ENCODE measurements around the gene ZNG1F.
"Not testable (repeated sequence)": the region's sequence is repeated elsewhere in the genome, so short reads cannot be mapped to it uniquely, and the experiment has no call there.

ZNG1F gene

GRCh38 chr9:41120696-41121095 is 68.4 kb downstream of the ZNG1F start:
- DNase-seq = not testable (repeated sequence)

GRCh38 chr9:41119719-41120118 is 69.4 kb downstream of the ZNG1F start:
- not testable (repeated sequence) for DNase-seq

GRCh38 chr9:41119311-41119710 is 69.8 kb downstream of the ZNG1F start:
- not testable (repeated sequence) for DNase-seq

- not testable (repeated sequence) for DNase-seq
Measured at GRCh38 chr9:41113348-41113747, 75.8 kb downstream of the ZNG1F start.

GRCh38 chr9:41111414-41111813 is 77.7 kb downstream of the ZNG1F start:
- not testable (repeated sequence) for DNase-seq

GRCh38 chr9:41110913-41111312 is 78.2 kb downstream of the ZNG1F start:
- not testable (repeated sequence) for DNase-seq

- not testable (repeated sequence) for DNase-seq
Measured at GRCh38 chr9:41109253-41109652, 79.9 kb downstream of the ZNG1F start.

- not testable (repeated sequence) for DNase-seq
Measured at GRCh38 chr9:41108816-41109215, 80.3 kb downstream of the ZNG1F start.

GRCh38 chr9:41106472-41107116 is 82.5 kb downstream of the ZNG1F start:
- DNase-seq = not testable (repeated sequence)

- not testable (repeated sequence) for DNase-seq
Measured at GRCh38 chr9:41105557-41106253, 83.4 kb downstream of the ZNG1F start.

- DNase-seq = not testable (repeated sequence)
Measured at GRCh38 chr9:41104542-41104941, 84.6 kb downstream of the ZNG1F start.

- not testable (repeated sequence) for DNase-seq
Measured at GRCh38 chr9:41100508-41100907, 88.6 kb downstream of the ZNG1F start.

GRCh38 chr9:41098759-41099158 is 90.4 kb downstream of the ZNG1F start:
- not testable (repeated sequence) for DNase-seq

- DNase-seq = not testable (repeated sequence)
Measured at GRCh38 chr9:41095060-41095459, 94.1 kb downstream of the ZNG1F start.

GRCh38 chr9:41094010-41094773 is 94.9 kb downstream of the ZNG1F start:
- not testable (repeated sequence) for DNase-seq

GRCh38 chr9:41090922-41091321 is 98.2 kb downstream of the ZNG1F start:
- DNase-seq = not testable (repeated sequence)

GRCh38 chr9:41090386-41090785 is 98.7 kb downstream of the ZNG1F start:
- not testable (repeated sequence) for DNase-seq

GRCh38 chr9:41088450-41089059 is 100.6 kb downstream of the ZNG1F start:
- not testable (repeated sequence) for DNase-seq

GRCh38 chr9:41087929-41088328 is 101.2 kb downstream of the ZNG1F start:
- not testable (repeated sequence) for DNase-seq

- DNase-seq = not testable (repeated sequence)
Measured at GRCh38 chr9:41087157-41087780, 101.8 kb downstream of the ZNG1F start.

- not testable (repeated sequence) for DNase-seq
Measured at GRCh38 chr9:41086685-41087084, 102.4 kb downstream of the ZNG1F start.

- DNase-seq = not testable (repeated sequence)
Measured at GRCh38 chr9:41086215-41086614, 102.9 kb downstream of the ZNG1F start.

Data from DMS53 (cell line).